AG09319 (cell line): Measurements from ENCODE around the gene PPEF1.
"Not testable (repeated sequence)": the region's sequence is repeated elsewhere in the genome, so short reads cannot be mapped to it uniquely, and the experiment has no call there.

Experiments
- DNase-seq: peaks from one replicate; pipeline ENCODE4 v3.0.0-alpha.2; 2010; ENCODE audit warnings: low read depth; ENCODE audit errors: extremely low read depth
- TF ChIP-seq, protein P1 (sequence below): IDR thresholded peaks from 2 replicates; pipeline ENCODE4 v1.5.1; 2011; ENCODE audit warnings: low read depth, mild to moderate bottlenecking, inconsistent platforms, low read length, moderate library complexity

PPEF1 gene

GRCh38 chrX:18799911-18800310 is 92.5 kb downstream of the PPEF1 start:
- TF ChIP-seq, protein P1, sequence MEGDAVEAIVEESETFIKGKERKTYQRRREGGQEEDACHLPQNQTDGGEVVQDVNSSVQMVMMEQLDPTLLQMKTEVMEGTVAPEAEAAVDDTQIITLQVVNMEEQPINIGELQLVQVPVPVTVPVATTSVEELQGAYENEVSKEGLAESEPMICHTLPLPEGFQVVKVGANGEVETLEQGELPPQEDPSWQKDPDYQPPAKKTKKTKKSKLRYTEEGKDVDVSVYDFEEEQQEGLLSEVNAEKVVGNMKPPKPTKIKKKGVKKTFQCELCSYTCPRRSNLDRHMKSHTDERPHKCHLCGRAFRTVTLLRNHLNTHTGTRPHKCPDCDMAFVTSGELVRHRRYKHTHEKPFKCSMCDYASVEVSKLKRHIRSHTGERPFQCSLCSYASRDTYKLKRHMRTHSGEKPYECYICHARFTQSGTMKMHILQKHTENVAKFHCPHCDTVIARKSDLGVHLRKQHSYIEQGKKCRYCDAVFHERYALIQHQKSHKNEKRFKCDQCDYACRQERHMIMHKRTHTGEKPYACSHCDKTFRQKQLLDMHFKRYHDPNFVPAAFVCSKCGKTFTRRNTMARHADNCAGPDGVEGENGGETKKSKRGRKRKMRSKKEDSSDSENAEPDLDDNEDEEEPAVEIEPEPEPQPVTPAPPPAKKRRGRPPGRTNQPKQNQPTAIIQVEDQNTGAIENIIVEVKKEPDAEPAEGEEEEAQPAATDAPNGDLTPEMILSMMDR: no peak
- DNase-seq: no peak

DNA sequence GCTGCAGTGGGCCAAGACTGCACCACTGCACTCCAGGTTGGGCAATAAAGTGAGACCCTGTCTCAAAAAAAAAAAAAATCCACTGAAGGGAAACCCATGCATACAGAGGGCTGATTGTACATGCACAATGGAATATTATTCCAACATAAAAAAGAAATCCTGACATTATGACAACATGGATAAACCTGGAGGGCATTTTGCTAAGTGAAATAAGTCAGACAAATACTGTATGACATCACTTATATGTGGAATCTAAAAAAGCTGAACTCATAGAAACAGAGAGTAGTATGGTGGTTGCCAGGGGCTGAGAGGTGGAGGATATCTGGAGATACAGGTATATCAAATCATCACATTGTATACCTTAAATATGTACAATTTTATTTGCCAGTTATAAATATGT is 102.2 kb downstream of the PPEF1 start:
- TF ChIP-seq, protein P1: no peak
- no peak for DNase-seq

- no peak for DNase-seq
- TF ChIP-seq, protein P1: no peak
These were observed 103.0 kb downstream of the PPEF1 start for GRCh38 chrX:18810416-18810815.

DNA sequence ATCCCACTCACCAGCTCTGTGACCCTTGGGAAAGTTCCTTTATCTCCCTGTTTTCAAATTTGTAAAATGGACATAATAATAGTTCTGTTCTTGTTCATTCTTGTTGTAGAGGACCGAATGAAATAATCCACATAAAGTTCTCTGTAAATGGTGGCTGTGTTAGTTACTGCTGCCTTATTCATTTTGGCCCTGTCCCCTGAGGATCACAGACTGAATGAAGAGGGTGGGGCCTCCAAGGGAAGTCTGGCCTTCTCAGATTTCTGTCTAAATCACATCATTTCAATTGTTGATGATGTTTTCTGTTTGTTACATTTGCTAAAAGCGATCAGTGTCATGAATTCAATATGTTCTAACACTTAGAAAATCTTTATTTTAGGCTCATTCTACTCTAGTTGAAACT is 117.9 kb downstream of the PPEF1 start:
- DNase-seq: no peak
- TF ChIP-seq, protein P1: no peak

- no peak for DNase-seq
- TF ChIP-seq, protein P1: no peak
These were observed 121.5 kb downstream of the PPEF1 start for GRCh38 chrX:18828832-18829404.

DNA sequence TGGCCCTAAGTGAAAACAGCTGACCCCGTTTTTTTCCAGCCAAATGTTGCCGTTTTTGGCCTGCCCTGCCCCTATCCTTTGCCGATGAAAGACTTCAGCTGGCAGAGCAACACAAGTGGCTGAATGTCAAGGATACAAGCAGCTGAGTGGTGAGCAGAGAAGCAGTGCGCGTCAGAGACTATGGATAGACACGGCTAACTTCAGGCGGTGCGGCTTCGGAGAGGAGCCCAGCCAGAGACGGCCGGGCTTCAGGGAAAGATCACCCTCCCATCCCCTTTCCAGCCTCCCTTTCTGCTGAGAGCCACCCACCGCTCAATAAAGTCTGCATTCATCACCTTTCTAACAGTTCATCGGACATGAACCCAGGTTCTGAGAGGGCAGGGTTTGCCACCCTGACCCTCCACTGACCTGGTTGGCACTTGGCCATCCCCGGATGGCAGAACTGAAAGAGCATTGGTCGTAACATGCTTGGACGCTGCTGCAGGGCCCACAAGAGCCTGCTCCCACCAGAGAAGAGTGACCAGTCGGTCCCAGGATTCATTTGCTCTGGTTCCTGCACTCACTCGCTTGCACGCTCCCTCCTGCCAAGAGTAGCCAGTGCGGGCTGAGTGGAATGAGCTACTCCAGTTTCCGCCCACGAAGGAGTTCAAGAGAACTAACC is 125.8 kb downstream of the PPEF1 start:
- DNase-seq: peak; percentile 28
- TF ChIP-seq, protein P1: no peak

GRCh38 chrX:18847901-18848300 is 140.5 kb downstream of the PPEF1 start:
- DNase-seq: not testable (repeated sequence)
